Stimulated activated CD8-positive, alpha-beta memory T cell treated with anti-CD3 and anti-CD28 coated beads, Interleukin-15, amount 100 ng/mL, for 4 hours (primary cell): ENCODE data around the gene ZNF536.

Experiments used
- DNase-seq, 2 donors: peaks; one replicate each; pipeline ENCODE4 v3.0.0-alpha.2; 2020; ENCODE audit warnings: low read depth in 2 of 2

The ZNF536 gene

GRCh38 chr19:30606114-30607050, 234.2 kb downstream of the ZNF536 start:
- DNase-seq = no peak
